ENCODE results near the gene SP140L. TPM values are rescaled to one million over a fixed set of nuclear protein-coding genes. Genes with fewer than 3 reads are reported as not detected.
"Not testable (repeated sequence)": the region's sequence is repeated elsewhere in the genome, so short reads cannot be mapped to it uniquely, and the experiment has no call there.

Gene SP140L
- total RNA-seq, 1 donor from 2014 or later, result 7.9 TPM

DNA sequence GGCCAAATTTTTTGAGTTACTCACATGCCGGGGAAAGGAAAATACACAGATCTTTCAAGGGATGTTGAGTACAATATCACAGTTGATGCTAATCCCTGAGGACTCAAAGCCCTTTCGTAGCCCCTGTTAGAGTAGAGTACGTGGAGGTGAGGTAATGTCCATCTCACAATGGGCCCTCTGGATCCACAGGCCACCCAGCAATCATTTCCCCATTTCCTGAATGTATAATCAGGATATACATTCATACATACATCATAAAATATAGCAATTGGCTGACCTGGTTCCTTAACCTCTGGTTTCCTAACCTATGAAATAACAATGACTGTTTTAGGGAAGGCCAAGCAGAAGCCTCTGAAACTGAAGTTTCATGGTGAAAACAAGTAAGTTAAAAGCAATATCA, 78.8 kb downstream of the SP140L start:
- no peak for DNase-seq (ENCODE audit: low read depth)
- TF ChIP-seq, protein P1, sequence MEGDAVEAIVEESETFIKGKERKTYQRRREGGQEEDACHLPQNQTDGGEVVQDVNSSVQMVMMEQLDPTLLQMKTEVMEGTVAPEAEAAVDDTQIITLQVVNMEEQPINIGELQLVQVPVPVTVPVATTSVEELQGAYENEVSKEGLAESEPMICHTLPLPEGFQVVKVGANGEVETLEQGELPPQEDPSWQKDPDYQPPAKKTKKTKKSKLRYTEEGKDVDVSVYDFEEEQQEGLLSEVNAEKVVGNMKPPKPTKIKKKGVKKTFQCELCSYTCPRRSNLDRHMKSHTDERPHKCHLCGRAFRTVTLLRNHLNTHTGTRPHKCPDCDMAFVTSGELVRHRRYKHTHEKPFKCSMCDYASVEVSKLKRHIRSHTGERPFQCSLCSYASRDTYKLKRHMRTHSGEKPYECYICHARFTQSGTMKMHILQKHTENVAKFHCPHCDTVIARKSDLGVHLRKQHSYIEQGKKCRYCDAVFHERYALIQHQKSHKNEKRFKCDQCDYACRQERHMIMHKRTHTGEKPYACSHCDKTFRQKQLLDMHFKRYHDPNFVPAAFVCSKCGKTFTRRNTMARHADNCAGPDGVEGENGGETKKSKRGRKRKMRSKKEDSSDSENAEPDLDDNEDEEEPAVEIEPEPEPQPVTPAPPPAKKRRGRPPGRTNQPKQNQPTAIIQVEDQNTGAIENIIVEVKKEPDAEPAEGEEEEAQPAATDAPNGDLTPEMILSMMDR (IDR thresholded peaks at IDR 0.05; ENCODE audit: insufficient read depth, low read length, poor library complexity, severe bottlenecking), result no peak
- H3K4me3 ChIP-seq (ENCODE audit: low read depth, low read length), result no peak overlapping the region
- no peaks in the 10 kb centered on the region for H3K27me3 ChIP-seq (ENCODE audit: control insufficient read depth, insufficient read depth, low read length)
- no peaks in the 10 kb centered on the region for H3K36me3 ChIP-seq (ENCODE audit: control insufficient read depth, insufficient read depth, low read length)

DNA sequence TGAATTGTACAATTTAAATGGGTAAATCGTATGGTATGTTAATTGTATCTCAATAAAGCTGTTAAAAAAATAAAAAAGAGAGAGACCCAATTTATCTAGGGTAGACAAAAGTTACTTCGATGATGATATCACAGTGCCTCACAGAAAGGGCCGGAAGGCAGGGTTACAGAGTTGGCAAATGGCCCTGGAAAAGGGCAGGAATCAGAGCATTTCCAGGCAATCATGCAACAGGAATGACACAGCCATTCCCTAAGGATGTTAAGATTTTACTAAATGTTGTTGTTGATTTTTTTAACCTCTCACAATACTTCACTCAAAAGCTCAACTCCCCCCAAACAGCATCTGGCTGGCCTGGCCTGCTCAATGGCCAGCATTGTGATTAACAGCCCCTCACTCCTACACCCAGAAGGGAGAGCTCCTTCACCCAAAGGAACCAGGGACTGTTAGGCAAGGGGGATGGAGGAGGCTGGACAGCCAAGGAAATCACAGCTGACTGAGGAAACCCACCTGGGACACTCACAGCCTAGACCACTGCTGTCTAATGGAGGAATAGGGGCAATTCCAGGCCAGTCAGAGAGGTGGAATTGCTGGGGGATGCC, 81.3 kb downstream of the SP140L start:
- Histone ChIP-seq H3K27me3 (ENCODE audit: control insufficient read depth, insufficient read depth, low read length) (no peaks in the 10 kb centered on the region), H3K36me3 (ENCODE audit: control insufficient read depth, insufficient read depth, low read length) (no peaks in the 10 kb centered on the region), H3K4me3 (ENCODE audit: low read depth, low read length) (no peak overlapping the region)
- DNase-seq (ENCODE audit: low read depth), result no peak
- TF ChIP-seq, protein P1 (IDR thresholded peaks at IDR 0.05; ENCODE audit: insufficient read depth, low read length, poor library complexity, severe bottlenecking), result no peak

GRCh38 chr2:230409316-230409715, 82.3 kb downstream of the SP140L start:
- H3K27me3 ChIP-seq (ENCODE audit: control insufficient read depth, insufficient read depth, low read length); H3K36me3 ChIP-seq (ENCODE audit: control insufficient read depth, insufficient read depth, low read length); DNase-seq (ENCODE audit: low read depth); H3K4me3 ChIP-seq (ENCODE audit: low read depth, low read length): not testable (repeated sequence)

- TF ChIP-seq, protein P1 (IDR thresholded peaks at IDR 0.05; ENCODE audit: insufficient read depth, low read length, poor library complexity, severe bottlenecking), result no peak
- no peak overlapping the region for H3K4me3 ChIP-seq (ENCODE audit: low read depth, low read length)
- H3K27me3 ChIP-seq (ENCODE audit: control insufficient read depth, insufficient read depth, low read length), result no peaks in the 10 kb centered on the region
- DNase-seq (ENCODE audit: low read depth), result no peak
- no peaks in the 10 kb centered on the region for H3K36me3 ChIP-seq (ENCODE audit: control insufficient read depth, insufficient read depth, low read length)
Measured at GRCh38 chr2:230410263-230410662, 83.3 kb downstream of the SP140L start.

- H3K36me3 ChIP-seq (ENCODE audit: control insufficient read depth, insufficient read depth, low read length), result no peaks in the 10 kb centered on the region
- no peaks in the 10 kb centered on the region for H3K27me3 ChIP-seq (ENCODE audit: control insufficient read depth, insufficient read depth, low read length)
- peak overlapping the region; percentile 67 for H3K4me3 ChIP-seq (ENCODE audit: low read depth, low read length)
- TF ChIP-seq, protein P1 (IDR thresholded peaks at IDR 0.05; ENCODE audit: insufficient read depth, low read length, poor library complexity, severe bottlenecking), result no peak
- DNase-seq (ENCODE audit: low read depth), result no peak
Measured at GRCh38 chr2:230410861-230411569, 84.0 kb downstream of the SP140L start.

GRCh38 chr2:230411570-230412370, 84.8 kb downstream of the SP140L start:
- Histone ChIP-seq H3K4me3 (ENCODE audit: low read depth, low read length) (peak overlapping the region; percentile 67), H3K36me3 (ENCODE audit: control insufficient read depth, insufficient read depth, low read length) (no peaks in the 10 kb centered on the region), H3K27me3 (ENCODE audit: control insufficient read depth, insufficient read depth, low read length) (no peaks in the 10 kb centered on the region)
- peak; percentile 19 for DNase-seq (ENCODE audit: low read depth)
- TF ChIP-seq, protein P1 (IDR thresholded peaks at IDR 0.05; ENCODE audit: insufficient read depth, low read length, poor library complexity, severe bottlenecking), result no peak

Data from kidney epithelial cell (primary cell).